ENCODE data around the gene SLC25A21. TPM values are rescaled to one million over a fixed set of nuclear protein-coding genes. Genes with fewer than 3 reads are reported as not detected.

SLC25A21 gene
- total and polyA plus RNA-seq, 2 of the 13 experiments (the other 11 are each of a cell fraction or from before 2014, with no cell fraction given), result 1.9 to 2.9 TPM

DNA sequence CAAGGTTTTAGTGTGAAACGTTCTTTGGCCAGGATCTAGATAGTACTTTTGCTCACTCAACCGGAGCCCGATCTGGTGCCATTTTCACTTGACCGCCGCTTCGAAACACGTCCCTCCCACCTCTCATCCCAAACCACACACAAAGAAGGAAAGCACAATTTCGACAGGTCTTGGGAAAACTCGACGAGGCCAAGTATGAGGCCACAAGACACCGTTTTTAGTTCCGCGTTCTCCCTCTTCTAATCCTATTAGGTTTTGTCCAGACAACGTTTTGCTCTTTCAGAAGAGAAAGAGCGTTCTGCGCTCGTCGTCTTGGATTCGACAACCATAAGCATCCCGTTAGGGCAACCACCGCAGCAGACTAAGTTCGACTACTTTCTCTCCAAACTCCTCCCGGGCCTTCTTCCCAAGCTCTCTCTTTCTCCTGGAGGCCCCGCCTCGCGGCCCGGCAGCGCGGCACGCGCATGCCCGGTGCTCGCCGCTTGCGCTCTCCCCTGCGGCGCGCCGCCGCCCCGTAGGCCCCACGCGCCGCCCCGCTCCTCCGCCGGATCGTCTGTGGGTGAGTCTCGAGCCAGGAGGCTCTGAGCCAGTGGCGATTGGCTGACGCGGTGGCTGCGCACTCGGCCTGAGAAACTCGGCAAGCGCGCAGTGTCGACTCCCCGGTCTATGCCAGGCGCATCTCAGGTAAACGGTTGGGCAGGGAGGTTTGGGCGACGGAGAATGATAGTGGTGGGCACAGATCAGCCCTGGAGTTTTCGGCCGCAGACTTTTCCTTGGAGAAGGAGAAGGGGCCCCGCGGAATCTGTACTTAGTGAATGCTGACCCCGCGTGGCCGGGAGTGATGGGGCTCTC, 25.2 kb upstream of the SLC25A21 start, which contains the start of gene MIPOL1 (continued):
- TF ChIP-seq, protein P1, sequence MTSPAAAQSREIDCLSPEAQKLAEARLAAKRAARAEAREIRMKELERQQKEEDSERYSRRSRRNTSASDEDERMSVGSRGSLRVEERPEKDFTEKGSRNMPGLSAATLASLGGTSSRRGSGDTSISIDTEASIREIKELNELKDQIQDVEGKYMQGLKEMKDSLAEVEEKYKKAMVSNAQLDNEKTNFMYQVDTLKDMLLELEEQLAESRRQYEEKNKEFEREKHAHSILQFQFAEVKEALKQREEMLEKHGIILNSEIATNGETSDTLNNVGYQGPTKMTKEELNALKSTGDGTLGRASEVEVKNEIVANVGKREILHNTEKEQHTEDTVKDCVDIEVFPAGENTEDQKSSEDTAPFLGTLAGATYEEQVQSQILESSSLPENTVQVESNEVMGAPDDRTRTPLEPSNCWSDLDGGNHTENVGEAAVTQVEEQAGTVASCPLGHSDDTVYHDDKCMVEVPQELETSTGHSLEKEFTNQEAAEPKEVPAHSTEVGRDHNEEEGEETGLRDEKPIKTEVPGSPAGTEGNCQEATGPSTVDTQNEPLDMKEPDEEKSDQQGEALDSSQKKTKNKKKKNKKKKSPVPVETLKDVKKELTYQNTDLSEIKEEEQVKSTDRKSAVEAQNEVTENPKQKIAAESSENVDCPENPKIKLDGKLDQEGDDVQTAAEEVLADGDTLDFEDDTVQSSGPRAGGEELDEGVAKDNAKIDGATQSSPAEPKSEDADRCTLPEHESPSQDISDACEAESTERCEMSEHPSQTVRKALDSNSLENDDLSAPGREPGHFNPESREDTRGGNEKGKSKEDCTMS (CRISPR knock-in tag; conservative IDR thresholded peaks at IDR 0.05), result no peak; the same call in 1 of the 2 replicates
- TF ChIP-seq ZNF678 (CRISPR knock-in tag; IDR thresholded peaks at IDR 0.05) (peak; percentile 84; the same call in 1 of the 2 replicates), ZNF766 (CRISPR knock-in tag; IDR thresholded peaks at IDR 0.05; ENCODE audit: borderline replicate concordance) (peak; percentile 98), MEF2D (CRISPR knock-in tag; IDR thresholded peaks at IDR 0.05) (peak; percentile 72; the same call in 1 of the 2 replicates), HHEX (CRISPR knock-in tag; IDR thresholded peaks at IDR 0.05) (peak; percentile 62)

DNA sequence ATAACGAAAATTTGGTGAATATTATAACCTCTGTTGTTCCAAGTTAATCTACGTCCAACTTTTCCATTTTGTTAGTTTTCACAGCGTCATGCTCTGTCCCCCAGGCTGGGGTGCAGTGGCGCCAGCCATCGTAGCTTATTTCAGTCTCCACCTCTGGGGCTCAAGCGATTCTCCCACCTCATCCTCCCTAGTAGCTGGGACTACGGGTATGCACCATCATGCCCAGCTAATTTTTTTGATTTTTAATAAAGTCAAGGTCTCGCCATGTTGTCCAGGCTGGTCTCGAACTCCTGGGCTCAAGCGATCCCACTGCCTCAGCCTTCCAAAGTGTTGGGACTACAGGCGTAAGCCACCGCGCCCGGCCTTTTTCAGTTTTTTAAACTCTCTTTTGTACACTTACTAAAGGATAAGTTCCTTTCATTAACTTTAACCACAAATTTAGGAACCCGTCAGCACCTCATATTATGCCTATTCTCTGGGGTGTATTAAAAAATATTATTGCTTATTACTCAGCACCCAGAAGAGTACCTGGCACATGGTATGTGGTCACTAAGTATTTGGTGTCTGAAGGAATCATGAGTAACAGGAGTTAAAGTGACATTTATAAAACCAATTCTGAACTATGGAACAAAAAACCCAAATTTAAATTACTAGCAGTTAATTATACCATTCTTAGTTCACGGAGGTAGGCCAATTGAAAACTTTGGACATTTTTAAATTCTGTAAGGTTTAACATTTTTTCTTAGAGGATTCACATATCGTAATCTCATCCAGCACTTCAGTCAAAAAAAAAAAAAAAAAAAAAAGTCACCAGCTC, 24.4 kb upstream of the SLC25A21 start:
- no peaks in the 10 kb centered on the region for H3K9me3 ChIP-seq (ENCODE audit: low read length)
- H3K27me3 ChIP-seq (ENCODE audit: control insufficient read depth in 1 of 2, insufficient read depth in 2 of 2, low read length in 2 of 2), result no peaks in the 10 kb centered on the region; a peak in 1 of 5 replicates
- ATAC-seq (no peak), DNase-seq (ENCODE audit: low spot score) (no peak), FAIRE-seq (no peak)
- no TSS peak for BruUV-seq (replicated peaks)
- POLR2A ChIA-PET, result interaction anchor here (1.0 to 3.1 kb wide), 15 partner anchors 8 to 1973 kb away, joined by 3 to 29 read pairs (median 6); partner anchors contain the start of genes BRMS1L, FOXA1, MBIP and SLC25A21
- peaks cover 61% of the 10 kb centered on the region for H3K4me1 ChIP-seq (ENCODE audit: insufficient read depth, low read length)
- H3K4me2 ChIP-seq (ENCODE audit: low read depth, low read length), result peak overlapping the region; percentile 91
- CTCF ChIA-PET (ENCODE audit: low intra/inter-chr PET ratio, low total read pairs), result interaction anchor here (1.0 kb wide), 1 partner anchor 46 kb away, joined by 3 read pairs; no protein-coding TSS in a partner anchor
- in situ Hi-C loops (cut with HindIII; ENCODE audit: extremely low pct_ligation_motif_present, low pct_unique_long_range_greater_than_20kb) (no loop called here), intact Hi-C loops (cut with micrococcal nuclease; ENCODE audit: unreplicated experiment) (loop anchor here (1.0 kb wide), 1 partner anchor 9 kb away; no protein-coding TSS in a partner anchor)
- H3K9ac ChIP-seq (ENCODE audit: insufficient read depth, low read depth, low read length), result peak overlapping the region; percentile 86
- H3K4me3 ChIP-seq (replicated peaks in 1 of 3; ENCODE audit: insufficient read depth in 1 of 3, low read depth in 2 of 3, low read length in 3 of 3), result peak overlapping the region; percentile 62 to 85 (median 73)
- no peaks in the 10 kb centered on the region for H3K36me3 ChIP-seq (replicated peaks in 1 of 2; ENCODE audit: control insufficient read depth in 1 of 2, insufficient read depth in 2 of 2, low read length in 2 of 2)
- whole genome bisulfite sequencing (ENCODE audit: low lambda C conversion rate), result 91% methylated on average over 17 of the region's 17 CpGs
- no peaks in the 10 kb centered on the region for H4K20me1 ChIP-seq (ENCODE audit: insufficient read depth, low read length)
- peak overlapping the region; percentile 71 for H3K27ac ChIP-seq (ENCODE audit: extremely low read length, insufficient read depth, low read length)
- peak overlapping the region; percentile 100 for H2AFZ ChIP-seq (ENCODE audit: low read length)
- H3K79me2 ChIP-seq (ENCODE audit: insufficient read depth, low read length), result peaks cover 20% of the 10 kb centered on the region
- peak; percentile 56 for TF ChIP-seq CREM (IDR thresholded peaks at IDR 0.05)
- no peak for TF ChIP-seq CREM (CRISPR knock-in tag; IDR thresholded peaks at IDR 0.05)
- TF ChIP-seq GZF1 (CRISPR knock-in tag; IDR thresholded peaks at IDR 0.05), result no peak
- peak; percentile 61; the same call in 1 of the 2 replicates for TF ChIP-seq ZNF598 (CRISPR knock-in tag; IDR thresholded peaks at IDR 0.05; ENCODE audit: borderline replicate concordance)
- TF ChIP-seq ZNF749 (CRISPR knock-in tag; IDR thresholded peaks at IDR 0.05; ENCODE audit: borderline replicate concordance), result peak; percentile 13; the same call in 1 of the 2 replicates
- peak; percentile 12; the same call in 1 of the 2 replicates for TF ChIP-seq ZMYM2 (CRISPR knock-in tag; IDR thresholded peaks at IDR 0.05)
- TF ChIP-seq NKX3-1 (CRISPR knock-in tag; IDR thresholded peaks at IDR 0.05), result 0 out of 2 replicates have a peak, but pooled peaks have one; percentile 43
- peak; percentile 69; the same call in 1 of the 2 replicates for TF ChIP-seq ZNF225 (CRISPR knock-in tag; IDR thresholded peaks at IDR 0.05)
